NCI-H2196 (cell line): ENCODE results near the gene C11orf68.

Source experiments
- DNase-seq: peaks from one replicate; lab custom pipeline; 2025; ENCODE audit not compliant: unreplicated experiment; lab: John Stamatoyannopoulos, UW

Gene C11orf68

DNA sequence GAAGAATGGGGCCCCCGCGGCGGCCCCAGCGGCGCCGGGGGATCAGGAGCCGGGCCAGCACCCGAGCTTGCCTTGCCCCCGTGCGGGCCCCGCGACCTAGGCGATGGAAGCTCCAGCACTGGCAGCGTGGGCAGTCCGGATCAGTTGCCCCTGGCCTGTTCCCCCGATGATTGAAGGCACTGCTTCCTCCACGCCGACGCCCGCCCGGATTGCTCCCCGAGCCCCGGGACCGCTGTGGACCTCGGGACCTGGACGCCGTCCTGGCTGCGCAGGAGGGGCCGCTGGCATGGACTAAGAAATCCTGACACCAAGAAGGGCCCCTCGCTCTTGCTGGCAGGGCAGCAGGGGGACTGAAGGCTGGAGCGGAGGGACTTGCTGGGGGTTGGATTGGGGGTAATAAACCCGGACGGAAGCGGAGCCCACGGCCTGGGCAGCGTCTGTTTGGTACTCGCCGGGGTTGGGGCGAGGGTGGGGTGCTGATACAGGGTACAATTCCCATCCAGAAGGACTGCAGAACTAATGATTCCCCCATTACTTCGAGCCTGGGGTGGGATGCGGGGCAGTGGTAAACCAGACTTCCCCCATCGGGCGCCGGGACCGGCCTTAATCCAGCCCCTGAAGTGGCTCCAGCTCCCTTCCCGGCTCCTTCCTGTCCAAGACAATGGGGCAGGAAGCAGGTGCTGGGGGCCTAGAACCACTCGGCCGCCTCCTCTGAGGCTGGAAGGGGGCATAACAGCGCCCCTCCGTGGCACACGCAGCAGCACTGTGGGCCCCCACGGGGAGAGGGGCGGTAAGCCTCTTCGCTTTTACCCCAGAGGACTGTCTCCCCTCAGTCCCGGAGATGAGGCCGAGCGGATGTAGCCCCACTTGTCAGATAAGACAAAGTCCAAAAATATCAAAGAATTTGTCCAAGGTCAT is 27.4 kb downstream of the C11orf68 start:
- DNase-seq: no peak

DNA sequence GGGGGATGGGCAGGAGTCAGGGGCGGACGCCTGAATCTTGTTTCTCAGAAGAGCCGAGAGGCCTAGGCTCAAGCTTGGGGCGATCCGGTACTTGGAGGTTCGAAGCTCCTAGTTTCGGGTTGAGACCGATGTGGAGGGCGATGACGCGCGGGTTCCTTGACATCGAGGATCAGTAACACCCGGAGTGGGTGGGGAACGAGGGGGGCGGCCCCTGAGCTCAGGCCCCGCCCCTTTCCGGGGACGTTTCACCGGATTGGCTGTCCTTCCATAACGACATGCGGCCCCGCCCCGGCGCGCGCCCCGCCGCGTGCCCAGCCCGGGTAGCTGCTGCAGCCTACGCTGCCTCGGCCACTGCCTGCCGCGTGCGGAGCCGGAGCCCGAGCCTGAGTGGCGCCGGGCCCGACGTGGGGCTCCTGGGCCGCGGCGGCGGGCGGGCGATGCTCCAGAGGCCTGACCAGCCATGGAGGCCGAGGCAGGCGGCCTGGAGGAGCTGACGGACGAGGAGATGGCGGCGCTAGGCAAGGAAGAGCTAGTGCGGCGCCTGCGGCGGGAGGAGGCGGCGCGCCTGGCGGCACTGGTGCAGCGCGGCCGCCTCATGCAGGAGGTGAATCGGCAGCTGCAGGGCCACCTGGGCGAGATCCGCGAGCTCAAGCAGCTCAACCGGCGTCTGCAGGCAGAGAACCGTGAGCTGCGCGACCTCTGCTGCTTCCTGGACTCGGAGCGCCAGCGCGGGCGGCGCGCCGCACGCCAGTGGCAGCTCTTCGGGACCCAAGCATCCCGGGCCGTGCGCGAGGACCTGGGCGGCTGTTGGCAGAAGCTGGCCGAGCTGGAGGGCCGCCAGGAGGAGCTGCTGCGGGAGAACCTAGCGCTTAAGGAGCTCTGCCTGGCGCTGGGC is 28.3 kb downstream of the C11orf68 start, which contains the start of gene CCDC85B:
TSS of gene CCDC85B (plus strand) at position 350 of the 895 bp plus-strand sequence. CDS start at position 461, 111 bp downstream.
- peak; percentile 96 for DNase-seq

DNA sequence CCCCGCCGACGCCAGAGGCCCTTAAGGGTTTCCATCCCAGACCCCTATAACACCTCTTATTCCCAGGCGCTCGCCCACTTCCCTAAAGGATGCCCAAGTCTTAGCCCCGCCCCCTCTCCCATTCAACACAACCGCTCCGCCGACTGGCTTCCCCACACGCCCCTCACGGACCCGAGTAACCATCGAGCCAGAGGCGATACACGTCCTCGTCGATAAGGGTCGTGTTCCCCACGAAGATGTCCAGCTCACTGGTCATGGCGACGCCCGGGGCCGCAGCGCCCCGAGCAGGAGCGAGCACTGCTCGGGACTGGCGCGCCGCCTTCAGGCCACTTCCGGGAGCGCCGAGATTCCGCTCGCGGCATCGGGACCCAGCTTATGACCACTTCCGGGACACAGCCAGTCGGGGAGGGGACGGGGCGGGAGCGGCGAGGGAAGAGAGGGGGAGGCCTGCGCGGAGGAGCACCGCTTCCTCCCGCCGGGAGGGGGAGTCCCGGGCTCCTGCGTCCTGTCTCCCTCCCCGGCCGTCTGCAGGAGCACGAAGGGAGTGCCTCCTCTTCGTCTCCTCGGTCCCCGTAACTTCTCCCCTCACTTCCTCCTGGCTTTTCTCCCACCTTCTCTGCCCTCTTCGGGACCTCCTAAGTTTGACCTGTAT is 30.6 kb downstream of the C11orf68 start, which contains the start of gene FIBP:
TSS of gene FIBP (minus strand) at position 309 of the 652 bp plus-strand sequence. CDS start at position 256, 53 bp downstream.
- DNase-seq: peak; percentile 97

DNA sequence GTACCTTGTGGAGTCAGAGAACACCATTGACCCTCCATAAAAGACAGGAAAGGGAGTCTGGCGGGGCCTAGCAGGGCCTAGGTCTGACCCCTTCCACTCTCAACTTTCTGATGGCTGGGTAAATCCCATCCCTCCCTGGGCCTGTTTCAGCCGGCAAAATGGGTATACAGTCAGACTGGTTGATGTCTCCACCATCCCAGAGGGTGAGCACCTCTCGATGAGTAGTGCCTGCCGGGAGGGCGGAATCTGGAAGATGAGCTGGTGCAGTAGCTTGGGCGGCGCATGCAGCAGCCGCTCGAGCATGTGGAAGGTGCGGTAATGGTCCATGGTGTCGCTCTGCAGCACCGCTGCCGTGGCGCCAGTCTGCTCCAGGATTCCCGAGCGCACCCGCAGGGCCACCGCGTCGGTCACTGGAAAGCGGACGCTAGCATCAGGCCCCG is 31.1 kb downstream of the C11orf68 start:
- no peak for DNase-seq

DNA sequence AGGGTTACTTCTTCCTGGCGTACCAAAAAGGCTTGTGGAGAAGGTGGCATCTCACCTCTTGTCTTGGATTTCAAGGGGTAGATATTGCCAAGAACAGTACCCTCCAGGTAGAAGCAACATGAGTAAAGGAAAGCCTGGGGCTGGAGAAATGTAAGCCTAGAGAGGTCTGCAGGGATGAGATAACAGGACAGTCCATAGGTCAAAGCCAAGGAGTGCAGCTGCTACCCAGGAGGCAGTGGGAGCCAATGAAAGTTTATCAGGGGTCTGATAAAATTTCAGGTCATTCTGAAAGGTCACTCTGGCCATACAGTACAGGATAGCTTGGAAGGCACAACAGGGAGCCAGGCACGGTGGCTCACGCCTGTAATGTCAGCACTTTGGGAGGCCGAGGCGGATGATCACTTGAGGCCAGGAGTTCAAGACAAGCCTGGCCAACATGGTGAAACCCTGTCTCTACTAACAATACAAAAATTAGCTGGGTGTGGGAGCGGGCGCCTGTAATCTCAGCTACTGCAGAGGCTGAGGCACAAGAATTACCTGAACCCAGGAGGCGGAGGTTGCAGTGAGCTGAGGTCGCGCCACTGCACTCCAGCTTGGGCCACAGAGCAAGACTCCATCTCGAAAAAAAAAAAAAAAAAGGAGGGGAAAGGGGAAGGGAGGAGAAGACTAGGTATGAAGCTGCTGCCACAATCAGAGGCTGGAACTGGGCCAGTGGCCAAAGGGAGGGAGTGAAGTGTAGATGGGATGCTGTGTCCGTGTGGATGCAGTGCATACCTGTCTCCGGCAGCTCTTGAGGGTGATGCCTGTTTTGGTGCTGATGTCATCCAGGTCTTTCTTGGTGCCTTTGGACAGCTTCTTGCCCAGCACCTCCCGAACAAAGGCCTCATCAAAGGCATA is 31.8 kb downstream of the C11orf68 start:
- no peak for DNase-seq

DNA sequence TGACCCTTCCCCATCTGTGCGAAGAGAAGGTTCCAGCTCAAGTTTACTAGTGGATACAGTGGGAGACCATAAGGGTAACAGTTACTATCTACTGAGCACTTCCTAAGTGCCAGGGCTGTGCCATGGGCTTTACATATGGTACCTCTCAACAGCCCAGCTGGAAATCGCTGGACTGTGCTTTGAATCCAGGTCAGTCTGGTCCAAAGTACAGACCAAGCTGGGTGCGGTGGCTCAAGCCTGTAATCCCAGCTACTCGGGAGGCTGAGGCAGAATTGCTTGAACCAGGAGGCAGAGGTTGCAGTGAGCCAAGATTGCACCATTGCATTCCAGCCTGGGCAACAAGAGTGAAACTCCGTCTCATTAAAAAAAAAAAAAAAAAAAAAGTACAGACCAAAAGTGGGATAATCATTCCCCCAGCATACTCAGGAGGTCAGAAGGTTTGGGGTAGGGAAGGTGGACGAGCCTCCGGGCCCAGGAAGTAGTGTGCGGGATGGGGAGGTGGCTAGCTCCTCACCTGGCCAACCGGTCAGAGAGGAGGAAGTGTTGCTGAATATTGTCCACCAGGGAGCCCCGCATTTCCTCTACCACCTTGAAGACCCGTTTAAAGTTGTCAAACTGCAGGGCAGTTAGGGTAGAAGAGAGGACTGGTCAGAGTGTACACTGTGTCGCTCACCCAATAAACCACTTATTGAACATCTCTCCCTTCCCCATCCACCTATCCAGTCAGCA is 32.9 kb downstream of the C11orf68 start:
- no peak for DNase-seq

DNA sequence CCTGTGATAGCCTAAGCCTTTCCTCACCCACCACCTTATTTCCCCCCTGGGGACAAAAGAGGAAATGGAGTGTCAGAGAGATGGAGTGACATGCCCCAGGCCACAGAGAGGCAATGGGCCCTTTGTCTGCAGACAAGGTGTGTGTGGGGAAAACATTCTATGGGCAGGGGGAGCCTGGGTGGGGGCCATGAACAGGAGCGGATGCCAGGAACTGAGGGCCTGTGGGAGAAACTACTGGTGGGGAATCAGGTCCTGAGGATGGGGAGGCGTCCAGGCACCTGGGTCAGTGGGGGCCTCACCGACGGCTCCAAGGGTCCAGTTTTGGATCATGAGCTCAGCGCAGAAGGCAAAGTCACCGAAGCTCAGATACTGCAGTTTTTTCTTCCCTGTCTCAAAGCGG is 33.6 kb downstream of the C11orf68 start:
- no peak for DNase-seq

DNA sequence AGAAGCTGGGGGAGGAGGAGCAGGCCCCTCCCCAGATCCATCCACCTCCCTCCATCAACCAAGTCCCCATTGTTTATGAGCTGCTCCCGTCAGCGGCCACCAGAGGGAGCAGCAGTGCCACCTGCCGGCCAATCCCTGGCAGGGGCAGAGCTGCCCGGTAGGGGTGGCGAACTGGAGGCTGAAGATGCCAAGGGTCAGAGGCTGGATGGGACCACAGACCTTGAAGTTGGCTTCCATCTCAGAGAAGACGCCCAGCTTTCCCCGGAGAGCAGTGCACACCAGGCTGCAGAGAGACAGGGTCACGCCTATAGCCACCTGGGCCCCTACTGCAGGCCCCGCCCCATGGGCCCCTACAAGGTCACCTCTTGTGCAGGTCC is 34.2 kb downstream of the C11orf68 start:
- DNase-seq: peak; percentile 81

DNA sequence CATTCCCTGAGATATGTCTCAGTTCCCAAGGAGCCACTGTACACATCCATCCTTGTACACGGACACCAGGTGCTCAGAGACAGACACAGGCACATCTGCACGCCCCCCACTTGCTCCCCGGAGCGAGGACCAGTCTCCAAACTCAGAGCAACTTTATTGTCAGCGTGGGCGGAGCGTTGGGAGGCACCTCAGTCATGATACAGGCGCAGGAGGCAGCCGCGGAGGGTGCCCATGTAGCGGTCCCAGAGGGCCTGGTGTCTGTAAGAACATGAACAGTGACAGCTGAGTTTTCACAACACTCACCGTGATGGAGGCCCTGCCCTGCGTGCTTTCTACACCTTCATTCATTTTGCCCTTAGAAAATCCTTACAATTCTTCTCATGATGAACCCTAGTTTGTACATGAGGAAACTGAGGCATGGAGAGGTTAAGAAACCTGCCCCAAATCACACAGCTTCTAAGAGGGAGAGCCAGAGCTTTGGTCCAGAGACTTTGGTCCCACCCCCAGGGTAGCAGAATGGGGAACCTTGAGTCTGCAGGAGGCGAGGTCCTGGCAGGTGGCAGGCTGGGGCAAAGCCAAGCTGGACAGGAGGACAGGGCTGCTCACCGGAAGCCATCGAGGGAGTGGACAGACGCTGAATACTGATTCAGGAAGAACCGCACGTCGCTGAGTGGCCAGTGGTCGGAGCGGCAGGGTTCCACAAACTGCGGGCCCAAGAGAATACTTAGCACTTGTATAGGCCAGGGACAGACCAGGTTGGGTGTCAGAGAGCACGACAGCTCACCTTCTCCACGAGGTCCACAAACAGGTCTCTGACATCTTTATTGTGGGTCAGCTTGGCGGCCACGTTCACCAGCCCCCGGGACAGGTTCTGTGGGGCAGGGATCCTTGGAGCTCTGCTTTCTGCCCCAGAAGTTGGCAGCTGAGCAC is 34.8 kb downstream of the C11orf68 start:
- DNase-seq: no peak

DNA sequence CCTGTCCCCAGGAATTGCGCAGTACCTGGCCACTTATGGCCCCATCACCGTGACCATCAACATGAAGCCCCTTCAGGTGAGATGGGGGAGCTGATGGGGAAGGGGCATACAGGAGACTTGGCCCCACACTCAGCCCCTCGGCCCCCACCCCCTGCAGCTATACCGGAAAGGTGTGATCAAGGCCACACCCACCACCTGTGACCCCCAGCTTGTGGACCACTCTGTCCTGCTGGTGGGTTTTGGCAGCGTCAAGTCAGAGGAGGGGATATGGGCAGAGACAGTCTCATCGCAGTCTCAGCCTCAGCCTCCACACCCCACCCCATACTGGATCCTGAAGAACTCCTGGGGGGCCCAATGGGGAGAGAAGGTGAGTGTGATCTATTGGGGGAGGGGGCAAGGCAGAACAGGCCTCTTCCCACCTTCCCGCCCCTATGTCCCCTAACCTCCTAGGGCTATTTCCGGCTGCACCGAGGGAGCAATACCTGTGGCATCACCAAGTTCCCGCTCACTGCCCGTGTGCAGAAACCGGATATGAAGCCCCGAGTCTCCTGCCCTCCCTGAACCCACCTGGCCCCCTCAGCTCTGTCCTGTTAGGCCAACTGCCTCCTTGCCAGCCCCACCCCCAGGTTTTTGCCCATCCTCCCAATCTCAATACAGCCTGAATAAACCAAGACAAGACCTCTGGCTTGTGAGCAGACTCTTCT is 35.7 kb downstream of the C11orf68 start:
- DNase-seq: no peak

DNA sequence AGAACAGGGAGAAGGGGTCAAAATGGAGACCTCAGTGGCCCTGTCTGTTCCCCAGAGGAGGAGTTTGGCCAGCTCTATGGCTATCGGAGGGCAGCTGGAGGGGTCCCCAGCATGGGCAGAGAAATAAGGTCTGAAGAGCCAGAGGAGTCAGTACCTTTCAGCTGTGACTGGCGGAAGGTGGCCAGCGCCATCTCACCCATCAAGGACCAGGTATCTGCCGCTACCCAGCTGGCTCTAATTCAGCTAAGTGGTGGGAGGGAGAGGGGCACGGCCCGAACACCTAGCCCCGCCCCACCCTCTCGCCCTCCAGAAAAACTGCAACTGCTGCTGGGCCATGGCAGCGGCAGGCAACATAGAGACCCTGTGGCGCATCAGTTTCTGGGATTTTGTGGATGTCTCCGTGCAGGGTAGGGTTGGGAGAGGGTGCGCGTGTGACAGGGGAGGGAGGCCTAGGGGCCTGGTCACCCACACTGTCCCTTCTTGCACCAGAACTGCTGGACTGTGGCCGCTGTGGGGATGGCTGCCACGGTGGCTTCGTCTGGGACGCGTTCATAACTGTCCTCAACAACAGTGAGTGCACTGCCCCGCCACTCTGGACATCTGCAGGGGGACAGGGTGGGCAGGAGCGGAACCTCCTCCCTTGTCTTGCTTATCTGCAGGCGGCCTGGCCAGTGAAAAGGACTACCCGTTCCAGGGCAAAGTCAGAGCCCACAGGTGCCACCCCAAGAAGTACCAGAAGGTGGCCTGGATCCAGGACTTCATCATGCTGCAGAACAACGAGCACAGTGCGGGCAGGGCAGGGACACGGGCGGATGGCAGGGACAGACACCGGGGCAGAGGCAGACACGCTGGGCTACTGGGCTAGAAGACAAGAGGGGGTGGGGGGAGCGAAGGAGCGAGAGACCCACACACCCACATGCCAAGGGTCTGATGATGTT is 36.5 kb downstream of the C11orf68 start:
- DNase-seq: no peak

DNA sequence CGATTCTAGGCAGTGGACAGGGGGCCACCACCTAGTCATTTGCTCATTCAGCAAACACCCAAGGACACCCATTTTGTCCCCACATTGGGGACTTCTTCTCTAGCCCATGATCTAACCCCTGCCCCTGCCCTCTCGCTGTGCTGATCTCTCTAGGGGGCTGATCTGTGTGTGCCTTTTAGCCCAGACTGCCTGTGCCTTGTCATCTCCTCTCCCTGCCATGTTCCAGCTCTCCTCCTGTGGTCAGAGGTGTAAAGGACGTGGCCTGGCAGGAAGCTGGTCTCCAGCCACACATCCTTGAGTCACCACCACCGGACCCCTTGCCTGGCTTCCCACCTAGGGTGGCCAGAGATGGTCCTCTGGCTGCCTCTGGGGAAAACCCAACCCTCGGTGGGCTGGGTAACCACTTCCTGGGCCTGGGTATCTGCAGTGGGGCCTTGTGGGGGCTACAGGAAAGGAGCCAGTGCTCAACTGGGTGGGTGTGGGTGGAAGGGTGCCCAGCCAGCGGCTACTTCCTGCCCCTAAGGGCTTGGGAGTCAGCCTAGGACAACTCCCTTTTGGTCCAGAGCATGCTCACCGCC is 37.9 kb downstream of the C11orf68 start:
- no peak for DNase-seq

DNA sequence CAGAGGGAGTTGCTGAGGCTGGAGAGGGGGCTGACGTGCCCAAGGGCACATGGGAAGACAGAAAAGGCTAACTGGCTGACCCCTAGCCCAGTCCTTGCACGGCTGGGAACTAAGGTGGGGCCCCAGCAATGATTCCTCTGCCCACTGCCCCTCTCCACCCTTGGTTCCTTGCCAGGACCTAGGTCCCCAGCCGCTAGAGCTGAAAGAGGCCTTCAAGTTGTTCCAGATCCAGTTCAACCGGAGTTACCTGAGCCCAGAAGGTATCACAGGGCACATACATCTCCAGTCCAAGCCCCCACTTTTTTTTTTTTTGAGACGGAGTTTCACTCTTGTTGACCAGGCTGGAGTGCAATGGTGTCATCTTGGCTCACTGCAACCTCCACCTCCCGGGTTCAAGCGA is 38.8 kb downstream of the C11orf68 start:
- no peak for DNase-seq

DNA sequence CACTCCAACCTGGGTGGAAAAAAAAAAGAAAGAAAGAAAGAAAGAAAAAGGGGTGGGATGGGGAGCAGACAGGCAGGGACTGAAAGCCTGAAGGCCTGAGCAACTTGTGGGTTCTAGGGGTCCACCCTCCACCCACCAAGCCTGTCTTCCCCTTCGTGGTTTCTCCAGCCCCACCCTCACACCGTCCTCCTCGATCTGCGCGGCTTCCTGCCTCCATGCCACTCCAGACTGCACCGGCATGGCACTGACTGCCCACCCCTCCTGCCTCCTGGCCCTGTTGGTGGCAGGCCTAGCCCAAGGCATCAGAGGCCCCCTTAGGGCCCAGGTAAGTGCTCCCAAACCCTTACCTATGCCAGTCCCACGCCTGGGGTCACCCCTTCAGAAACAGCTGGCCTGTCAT is 39.2 kb downstream of the C11orf68 start, which contains the start of gene CTSW:
TSS of gene CTSW (plus strand) at position 221 of the 400 bp plus-strand sequence. CDS start at position 239, 18 bp downstream.
- no peak for DNase-seq

DNA sequence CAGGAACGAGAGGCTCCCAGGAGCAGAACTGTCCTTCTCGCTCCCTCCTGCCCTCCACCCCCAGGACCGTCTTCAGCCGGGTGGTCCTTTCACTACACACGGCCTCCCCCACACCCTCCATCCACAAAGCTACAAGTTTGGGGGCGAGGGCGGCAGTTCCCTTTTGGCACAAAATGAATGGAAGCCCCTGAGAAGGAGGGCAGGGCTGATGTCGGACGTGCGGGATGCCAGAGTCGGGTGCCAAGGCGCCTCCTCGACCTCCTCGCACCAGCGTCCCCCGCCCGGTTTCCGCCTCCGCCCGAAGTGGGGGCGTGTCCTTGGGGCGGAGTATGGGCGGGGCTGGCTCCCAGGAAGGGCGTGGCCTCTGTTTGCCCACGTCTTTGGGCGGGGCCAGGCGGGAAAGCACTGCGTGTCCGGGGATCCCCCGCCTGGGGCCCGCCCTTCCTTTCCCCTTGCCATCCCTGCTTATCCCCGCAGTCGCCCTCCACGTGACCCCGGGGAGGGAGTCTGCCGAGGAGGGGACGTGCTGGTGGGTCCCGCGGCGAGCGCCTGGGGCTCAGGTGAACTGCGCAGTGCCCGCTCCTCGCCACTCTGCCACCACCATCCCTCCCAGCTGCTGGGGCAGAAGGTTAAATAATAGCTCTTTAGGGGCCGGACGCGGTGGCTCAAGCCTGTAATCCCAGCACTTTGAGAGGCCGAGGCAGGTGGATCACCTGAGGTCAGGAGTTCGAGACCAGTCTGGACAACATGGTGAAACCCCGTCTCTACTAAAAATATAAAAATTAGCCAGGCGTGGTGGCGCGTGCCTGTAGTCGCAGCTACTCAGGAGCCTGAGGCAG is 45.3 kb downstream of the C11orf68 start:
- peak; percentile 97 for DNase-seq
